Type B pancreatic cell (in vitro differentiated cells): Measurements from ENCODE around the gene RPL37A. TPM values are rescaled to one million over a fixed set of nuclear protein-coding genes. Genes with fewer than 3 reads are reported as not detected.

Experiments
- DNase-seq: peaks from one replicate; pipeline ENCODE4 v3.0.0; 2021; ENCODE audit warnings: mixed read lengths; ENCODE audit not compliant: unreplicated experiment; ENCODE audit errors: extremely low spot score
- H3K27ac Mint-ChIP-seq: 2 replicates; pipeline ENCODE4 v1.8.0; 2021; ENCODE audit warnings: mild to moderate bottlenecking, mixed read lengths
- H3K27me3 Mint-ChIP-seq: 2 replicates; pipeline ENCODE4 v1.8.0; 2021; ENCODE audit warnings: mixed read lengths
- H3K36me3 Mint-ChIP-seq: 2 replicates; pipeline ENCODE4 v1.8.0; 2021; ENCODE audit warnings: mixed read lengths
- H3K4me1 Mint-ChIP-seq: one replicate; pipeline ENCODE4 v1.8.0; 2021; ENCODE audit warnings: mixed read lengths; ENCODE audit not compliant: unreplicated experiment
- H3K4me3 Mint-ChIP-seq: 2 replicates; pipeline ENCODE4 v1.8.0; 2021; ENCODE audit warnings: mild to moderate bottlenecking, mixed read lengths
- H3K9me3 Mint-ChIP-seq: 2 replicates; pipeline ENCODE4 v1.8.0; 2021; ENCODE audit warnings: mixed read lengths
- CTCF ChIP-seq: fragments of 200-600 bp; sonication (generic); conservative IDR thresholded peaks from 2 replicates; pipeline ENCODE4 v1.5.0; 2021; ENCODE audit warnings: antibody characterized with exemption, mild to moderate bottlenecking
- total RNA-seq: library from RNA; stranded (reverse); gene quantifications from 2 replicates; pipeline ENCODE4 v1.2.1, GENCODE V29; 2021; ENCODE audit warnings: low replicate concordance

RPL37A gene
- total RNA-seq, 1 donor from 2014 or later, result 3,098 TPM

GRCh38 chr2:216474925-216475670 lies 23.5 kb upstream of the RPL37A start:
- Mint-ChIP-seq H3K9me3 (no peaks in the 10 kb centered on the region), H3K36me3 (peaks cover 6% of the 10 kb centered on the region), H3K27me3 (no peaks in the 10 kb centered on the region), H3K4me3 (no peak overlapping the region), H3K4me1 (no peaks in the 10 kb centered on the region), H3K27ac (no peak overlapping the region)
- no peak for DNase-seq
- no peak for TF ChIP-seq CTCF

GRCh38 chr2:216475767-216476166 lies 22.9 kb upstream of the RPL37A start:
- peaks cover 11% of the 10 kb centered on the region for H3K36me3 Mint-ChIP-seq
- TF ChIP-seq CTCF, result no peak
- H3K4me3 Mint-ChIP-seq, result no peak overlapping the region
- no peaks in the 10 kb centered on the region for H3K4me1 Mint-ChIP-seq
- H3K9me3 Mint-ChIP-seq, result no peaks in the 10 kb centered on the region
- no peaks in the 10 kb centered on the region for H3K27me3 Mint-ChIP-seq
- DNase-seq, result no peak
- no peak overlapping the region for H3K27ac Mint-ChIP-seq

- Mint-ChIP-seq H3K4me3 (no peak overlapping the region), H3K9me3 (no peaks in the 10 kb centered on the region), H3K36me3 (peaks cover 20% of the 10 kb centered on the region), H3K4me1 (no peaks in the 10 kb centered on the region), H3K27ac (no peak overlapping the region), H3K27me3 (no peaks in the 10 kb centered on the region)
- no peak for TF ChIP-seq CTCF
- no peak for DNase-seq
These were observed 21.2 kb upstream of the RPL37A start for GRCh38 chr2:216477283-216478035.

- H3K27me3 Mint-ChIP-seq, result no peaks in the 10 kb centered on the region
- no peak for TF ChIP-seq CTCF
- no peak overlapping the region for H3K4me3 Mint-ChIP-seq
- no peak overlapping the region for H3K27ac Mint-ChIP-seq
- peaks cover 25% of the 10 kb centered on the region for H3K36me3 Mint-ChIP-seq
- no peaks in the 10 kb centered on the region for H3K9me3 Mint-ChIP-seq
- no peaks in the 10 kb centered on the region for H3K4me1 Mint-ChIP-seq
- no peak for DNase-seq
These were observed 20.5 kb upstream of the RPL37A start for GRCh38 chr2:216478151-216478550.

- no peak for DNase-seq
- Mint-ChIP-seq H3K27me3 (no peaks in the 10 kb centered on the region), H3K4me1 (no peaks in the 10 kb centered on the region), H3K27ac (no peak overlapping the region), H3K9me3 (no peaks in the 10 kb centered on the region), H3K4me3 (no peak overlapping the region), H3K36me3 (peaks cover 26% of the 10 kb centered on the region)
- no peak for TF ChIP-seq CTCF
These were observed 19.9 kb upstream of the RPL37A start for GRCh38 chr2:216478791-216479190.
